T-helper 1 cell (primary cell): ENCODE results near the gene RYR1.

Source experiments
- DNase-seq, 5 donors: peaks; one replicate each; pipeline ENCODE4 v3.0.0-alpha.2; 2012 to 2020

Gene RYR1

DNA sequence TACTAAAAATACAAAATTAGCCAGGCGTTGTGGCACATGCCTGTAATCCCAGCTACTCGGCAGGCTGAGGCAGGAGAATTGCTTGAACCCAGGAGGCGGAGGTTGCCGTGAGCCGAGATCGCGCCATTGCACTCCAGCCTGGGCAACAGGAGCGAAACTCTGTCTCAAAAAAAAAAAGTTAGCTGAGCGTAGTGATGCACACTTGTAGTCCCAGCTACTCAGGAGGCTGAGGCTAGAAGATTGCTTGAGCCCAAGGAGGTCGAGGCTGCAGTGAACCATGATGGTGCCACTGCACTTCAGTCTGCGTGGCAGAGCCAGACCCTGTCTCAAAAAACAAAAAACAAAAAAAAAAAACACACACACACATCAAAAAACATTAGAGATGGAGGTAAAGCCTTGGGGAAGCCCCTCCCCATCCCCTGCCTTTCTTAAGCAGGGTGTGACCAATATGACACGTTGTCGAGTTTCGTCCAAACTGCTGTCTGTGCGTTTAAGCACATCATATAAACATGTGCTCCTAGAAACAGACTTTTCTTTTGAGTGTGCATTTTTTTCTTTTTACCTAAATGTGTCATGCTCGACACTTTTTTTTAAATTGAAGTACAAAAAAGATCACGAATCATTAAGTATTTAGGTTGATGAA lies 6.3 kb upstream of the RYR1 start:
- peak in 1 of 5 donors; percentile 88 for DNase-seq

DNA sequence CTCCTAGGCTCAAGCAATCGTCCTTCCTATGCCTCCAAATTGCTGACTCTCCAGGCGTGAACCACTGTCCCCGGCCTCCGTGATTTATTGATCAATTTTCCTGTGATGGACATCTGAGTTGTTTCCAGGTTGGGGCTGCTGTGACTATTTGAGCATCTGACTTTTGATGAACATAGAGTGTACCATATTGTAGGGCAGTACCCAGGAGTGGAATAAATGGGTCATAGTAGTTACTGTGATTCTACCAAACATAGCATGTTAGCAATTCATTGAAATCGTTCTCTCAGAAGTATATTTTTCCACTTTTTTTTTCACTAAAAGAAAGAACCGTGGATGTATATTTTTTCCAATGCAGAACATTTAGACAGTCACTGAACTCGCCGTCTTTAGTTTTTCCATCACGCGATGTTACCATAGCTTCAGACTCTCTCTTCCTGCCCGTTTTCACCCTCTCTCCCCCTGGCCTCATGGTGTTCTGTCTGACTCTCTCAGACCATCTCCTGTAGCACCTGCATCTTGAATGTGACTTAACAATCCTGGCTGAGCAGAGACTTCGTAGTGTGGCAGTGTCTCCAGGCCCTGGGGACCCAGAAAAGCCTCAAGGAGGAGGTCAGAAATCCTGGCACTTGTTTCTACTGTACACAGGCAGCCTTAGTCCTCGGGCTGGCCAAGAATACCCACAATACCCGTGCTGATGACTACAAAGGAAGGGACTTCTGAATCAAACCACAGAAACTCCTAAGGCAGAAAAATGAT lies 4.3 kb upstream of the RYR1 start:
- peak in 1 of 5 donors; percentile 57 for DNase-seq

DNA sequence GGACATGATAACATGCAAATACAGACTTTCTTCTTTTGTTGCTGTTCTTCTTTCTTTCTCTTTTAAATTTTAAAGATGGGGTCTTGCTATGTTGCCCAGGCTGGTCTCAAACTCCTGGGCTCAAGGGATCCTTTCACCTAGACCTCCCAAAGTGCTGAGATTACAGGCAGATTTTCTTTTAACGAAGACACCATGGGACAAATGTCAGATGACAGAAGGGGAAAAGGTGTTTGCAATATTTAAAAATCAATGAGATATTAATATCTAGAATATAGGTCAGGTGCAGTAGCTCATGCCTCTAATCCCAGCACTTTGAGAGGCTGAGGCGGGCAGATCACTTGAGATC lies 3.7 kb upstream of the RYR1 start:
- DNase-seq = no peak

GRCh38 chr19:38430931-38431330 lies 2.6 kb upstream of the RYR1 start:
- DNase-seq = no peak

- no peak for DNase-seq
These were observed 1.1 kb downstream of the RYR1 start for GRCh38 chr19:38434549-38435051.

DNA sequence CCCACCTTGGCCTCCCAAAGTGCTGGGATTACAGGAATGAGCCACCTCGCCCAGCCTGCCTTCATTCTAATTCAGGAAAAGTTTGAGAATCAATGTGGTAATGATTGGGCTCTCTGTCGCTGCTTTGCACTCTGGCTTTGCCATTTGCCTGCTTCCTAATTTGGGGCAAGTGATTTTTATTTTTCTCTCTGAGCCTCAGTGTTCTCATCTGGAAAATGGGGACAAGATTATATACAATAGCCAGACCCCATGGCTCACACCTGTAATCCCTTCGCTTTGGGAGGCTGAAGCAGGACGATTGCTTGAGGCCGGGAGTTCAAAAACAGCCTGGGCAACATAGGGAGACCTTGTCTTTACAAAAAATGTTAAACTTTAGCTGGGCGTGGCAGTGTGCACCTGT lies 3.8 kb downstream of the RYR1 start:
- DNase-seq = no peak

GRCh38 chr19:38437917-38438316 lies 4.4 kb downstream of the RYR1 start:
- no peak for DNase-seq

- DNase-seq = no peak
These were observed 7.1 kb downstream of the RYR1 start for GRCh38 chr19:38440592-38440991.

GRCh38 chr19:38441657-38442348 lies 8.3 kb downstream of the RYR1 start:
- DNase-seq = peak in 1 of 5 donors; percentile 38

DNA sequence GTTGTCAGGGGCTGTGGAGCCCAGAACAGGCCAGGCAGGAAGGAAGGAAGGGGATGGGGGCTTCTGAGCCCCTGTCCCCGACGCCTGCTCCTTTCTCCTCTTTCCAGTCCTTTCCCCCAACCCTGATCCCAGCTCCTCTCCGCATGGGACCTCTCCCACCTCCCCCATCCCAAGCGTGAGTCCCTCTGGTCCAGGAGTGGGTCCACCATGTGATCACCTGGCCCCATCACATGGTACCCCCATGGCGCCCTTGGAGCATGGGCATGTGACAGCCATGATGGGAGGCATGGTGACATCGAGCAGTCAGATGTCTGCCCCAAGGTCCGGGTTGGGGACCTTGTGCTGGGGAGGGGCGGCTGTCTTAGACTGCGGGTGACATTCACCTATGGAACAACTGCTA lies 9.2 kb downstream of the RYR1 start:
- no peak for DNase-seq

- DNase-seq = no peak
These were observed 10.0 kb downstream of the RYR1 start for GRCh38 chr19:38443458-38443999.

GRCh38 chr19:38444026-38444425 lies 10.5 kb downstream of the RYR1 start:
- DNase-seq = no peak

- DNase-seq = no peak
These were observed 11.9 kb downstream of the RYR1 start for GRCh38 chr19:38445362-38445761.

DNA sequence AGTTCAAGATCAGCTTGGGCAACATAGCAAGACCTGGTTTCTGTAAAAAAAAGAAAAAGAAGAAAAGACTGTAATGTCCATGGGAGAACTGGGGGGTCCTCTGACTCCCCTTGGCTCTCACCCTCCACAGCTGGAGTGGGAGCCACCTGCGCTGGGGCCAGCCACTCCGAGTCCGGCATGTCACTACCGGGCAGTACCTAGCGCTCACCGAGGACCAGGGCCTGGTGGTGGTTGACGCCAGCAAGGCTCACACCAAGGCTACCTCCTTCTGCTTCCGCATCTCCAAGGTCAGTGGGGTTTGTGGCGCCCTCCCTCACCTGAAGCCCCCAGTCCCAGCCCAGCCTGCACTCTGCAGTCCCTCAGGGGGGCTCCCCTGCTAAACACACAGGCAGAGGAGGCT lies 14.7 kb downstream of the RYR1 start:
- DNase-seq = no peak

DNA sequence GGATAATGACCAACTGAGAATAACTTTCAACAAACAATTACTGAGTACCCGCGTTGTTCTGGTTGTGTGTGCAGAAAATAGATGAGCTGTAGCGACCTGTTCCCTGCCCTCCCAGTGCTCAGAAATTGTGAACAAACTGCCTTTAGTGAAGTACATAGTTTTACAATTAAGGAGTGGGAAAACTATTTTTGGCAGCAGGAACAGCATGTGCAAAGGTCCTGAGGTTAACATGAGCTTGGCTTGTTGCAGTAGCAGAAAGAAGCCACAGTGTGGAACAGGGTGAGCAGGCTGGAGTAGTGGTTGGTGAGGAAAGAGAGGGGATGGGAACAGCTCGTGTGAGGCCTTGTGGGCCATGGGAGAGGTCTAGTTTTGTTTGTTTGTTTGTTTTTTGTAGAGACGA lies 16.0 kb downstream of the RYR1 start:
- no peak for DNase-seq

DNA sequence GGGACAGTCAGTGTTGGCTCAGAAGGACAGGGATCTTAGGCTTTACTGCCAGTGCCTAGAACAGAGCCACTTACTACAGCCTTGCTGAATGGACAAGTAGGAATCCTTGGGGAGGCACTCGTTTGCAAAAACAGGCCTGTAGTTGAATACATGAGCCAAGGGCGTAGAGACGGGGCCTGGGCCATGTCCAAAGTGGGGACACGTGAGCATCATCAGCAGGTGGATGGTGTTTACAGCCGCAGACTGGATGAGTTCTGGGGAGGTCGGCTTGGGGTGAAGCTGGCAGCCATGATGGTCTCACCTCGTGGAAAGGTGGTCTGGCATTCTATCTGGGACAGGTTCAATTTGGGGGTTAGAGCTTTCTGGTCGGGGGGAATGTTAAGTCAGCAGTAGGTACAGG lies 17.5 kb downstream of the RYR1 start:
- DNase-seq = no peak

DNA sequence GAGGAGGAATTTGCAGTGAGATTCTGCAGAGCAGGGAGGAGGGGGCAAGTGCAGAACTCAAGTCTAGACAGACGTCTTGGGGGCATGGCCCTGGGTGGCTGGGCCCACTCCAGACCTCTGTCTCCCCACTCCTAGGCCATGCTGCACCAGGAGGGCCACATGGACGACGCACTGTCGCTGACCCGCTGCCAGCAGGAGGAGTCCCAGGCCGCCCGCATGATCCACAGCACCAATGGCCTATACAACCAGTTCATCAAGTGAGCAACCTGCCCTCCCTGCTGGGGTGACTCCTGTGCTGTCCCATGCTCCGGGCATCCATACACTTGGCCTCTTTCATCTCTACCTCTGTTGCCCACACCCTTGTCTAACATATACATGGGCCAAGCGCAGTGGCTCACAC lies 18.1 kb downstream of the RYR1 start:
- no peak for DNase-seq

GRCh38 chr19:38452430-38453366 lies 19.2 kb downstream of the RYR1 start:
- no peak for DNase-seq

- no peak for DNase-seq
These were observed 20.1 kb downstream of the RYR1 start for GRCh38 chr19:38453596-38453995.

- DNase-seq = no peak
These were observed 21.5 kb downstream of the RYR1 start for GRCh38 chr19:38455031-38455430.

DNA sequence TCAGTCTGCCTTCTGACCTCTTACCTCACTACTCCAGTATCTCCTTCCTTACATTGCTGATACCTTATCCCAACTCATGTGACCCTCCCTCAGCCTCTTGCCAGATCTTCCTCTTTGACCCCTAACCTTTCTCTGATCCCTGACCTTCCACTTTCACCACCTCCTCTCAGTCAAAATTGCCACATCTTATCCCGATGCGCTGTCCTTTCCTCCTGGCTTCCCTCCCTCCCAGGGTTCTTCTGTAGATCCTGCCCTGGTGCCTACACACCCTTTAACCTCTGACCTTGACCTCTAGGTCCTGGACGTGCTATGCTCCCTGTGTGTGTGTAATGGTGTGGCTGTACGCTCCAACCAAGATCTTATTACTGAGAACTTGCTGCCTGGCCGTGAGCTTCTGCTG lies 23.7 kb downstream of the RYR1 start:
- DNase-seq = no peak

DNA sequence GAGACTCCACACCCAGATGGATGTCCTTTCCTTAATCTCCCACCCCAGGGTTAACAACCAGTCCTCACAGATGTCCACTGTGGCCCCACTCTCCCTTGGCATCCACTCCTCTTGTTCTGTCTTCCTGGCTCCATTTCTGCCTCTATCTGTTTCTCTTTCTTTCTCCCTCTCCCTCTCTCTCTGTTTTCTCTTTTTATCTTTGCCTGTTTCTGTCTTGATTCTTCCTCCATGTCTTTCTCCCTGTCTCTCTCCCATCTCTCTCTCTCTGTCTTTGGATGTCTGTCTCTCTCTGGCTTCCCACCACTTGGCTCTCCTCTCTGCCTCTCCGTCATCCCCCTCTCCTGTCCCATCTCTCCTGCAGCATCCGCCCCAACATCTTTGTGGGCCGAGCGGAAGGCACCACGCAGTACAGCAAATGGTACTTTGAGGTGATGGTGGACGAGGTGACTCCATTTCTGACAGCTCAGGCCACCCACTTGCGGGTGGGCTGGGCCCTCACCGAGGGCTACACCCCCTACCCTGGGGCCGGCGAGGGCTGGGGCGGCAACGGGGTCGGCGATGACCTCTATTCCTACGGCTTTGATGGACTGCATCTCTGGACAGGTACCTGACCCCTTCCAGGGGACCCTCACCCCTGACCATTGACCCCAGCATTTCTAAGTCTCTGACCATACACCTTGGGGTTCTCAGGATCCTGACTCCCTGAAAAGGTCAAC lies 24.4 kb downstream of the RYR1 start:
- no peak for DNase-seq
